Fibroblast of the conjunctiva (primary cell): ENCODE results near the gene ZNF845.
"Not testable (repeated sequence)": the region's sequence is repeated elsewhere in the genome, so short reads cannot be mapped to it uniquely, and the experiment has no call there.

Experiments used
- DNase-seq: peaks from one replicate; pipeline ENCODE4 v3.0.0-alpha.2; 2010; ENCODE audit warnings: low read depth

ZNF845 gene

DNA sequence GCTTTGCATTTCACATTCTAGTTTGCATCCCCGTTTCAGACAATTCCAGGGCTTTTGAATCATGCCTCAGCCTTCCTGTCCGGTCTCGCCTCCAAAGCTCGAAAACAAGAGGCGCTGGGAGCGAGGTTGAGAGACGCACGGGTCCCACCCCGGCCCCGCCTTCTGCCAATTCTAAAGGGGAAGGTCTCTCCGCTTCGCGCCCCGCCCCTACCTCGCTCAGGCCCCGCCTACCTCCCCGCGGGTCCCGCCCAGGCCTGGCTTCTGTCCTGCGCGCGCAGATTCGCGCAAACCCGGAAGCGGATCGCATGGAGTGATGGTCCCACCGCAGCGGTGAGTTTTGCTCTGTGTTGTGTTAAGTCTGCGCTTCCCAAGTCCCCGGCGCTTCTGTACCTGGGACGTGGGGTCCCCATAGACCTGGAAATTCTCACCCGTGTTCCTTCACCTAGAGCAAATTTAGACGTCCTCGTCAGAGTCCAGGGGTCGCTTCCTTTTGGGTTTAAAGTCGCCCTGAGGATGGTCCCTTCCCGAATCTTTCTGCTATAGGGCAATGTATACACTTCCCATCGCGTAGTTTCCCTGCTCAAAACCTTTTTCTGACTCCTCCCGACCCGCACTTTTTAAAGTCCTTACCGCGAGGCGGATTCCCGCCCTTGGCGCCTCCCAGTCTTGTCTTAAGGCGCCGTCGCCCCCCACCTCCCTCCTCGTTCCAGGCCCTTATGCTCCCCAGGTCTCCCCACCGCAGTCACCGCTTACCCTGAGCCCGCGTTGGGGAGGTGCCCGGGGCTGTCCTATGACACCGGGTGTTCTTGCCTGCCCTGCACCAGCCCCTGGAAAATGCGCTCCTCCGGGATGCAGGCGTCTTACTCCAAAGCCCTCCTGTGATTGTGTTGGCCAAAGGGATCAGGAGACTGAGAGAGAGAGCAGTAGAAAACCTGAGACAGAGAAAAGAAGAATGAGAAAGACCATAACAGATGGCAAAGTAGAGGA is at the start of gene ZNF845:
TSS of gene ZNF845 (plus strand) at position 287 of the 987 bp plus-strand sequence. CDS start 7,559 bp downstream, outside the sequence.
- DNase-seq: peak; percentile 80

DNA sequence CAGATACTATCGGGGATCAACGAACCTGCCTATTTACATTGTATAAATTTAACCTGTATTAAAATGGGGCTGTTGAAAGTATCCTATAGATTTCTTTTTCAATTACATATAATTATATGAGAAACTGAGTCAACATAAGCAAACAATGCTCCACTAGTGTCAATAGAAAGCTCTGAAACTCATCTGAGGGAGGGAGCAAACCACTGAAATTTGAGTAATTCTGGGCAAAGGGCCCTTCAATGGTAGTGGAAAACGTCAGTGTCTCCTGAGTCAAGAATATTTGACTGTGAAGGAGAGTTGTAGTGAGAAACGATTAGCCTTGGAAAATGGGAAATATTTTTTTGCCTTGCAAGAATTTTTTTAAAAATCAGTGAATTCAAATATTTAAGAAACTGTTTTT is 48.5 kb upstream of the ZNF845 start:
- no peak for DNase-seq

DNA sequence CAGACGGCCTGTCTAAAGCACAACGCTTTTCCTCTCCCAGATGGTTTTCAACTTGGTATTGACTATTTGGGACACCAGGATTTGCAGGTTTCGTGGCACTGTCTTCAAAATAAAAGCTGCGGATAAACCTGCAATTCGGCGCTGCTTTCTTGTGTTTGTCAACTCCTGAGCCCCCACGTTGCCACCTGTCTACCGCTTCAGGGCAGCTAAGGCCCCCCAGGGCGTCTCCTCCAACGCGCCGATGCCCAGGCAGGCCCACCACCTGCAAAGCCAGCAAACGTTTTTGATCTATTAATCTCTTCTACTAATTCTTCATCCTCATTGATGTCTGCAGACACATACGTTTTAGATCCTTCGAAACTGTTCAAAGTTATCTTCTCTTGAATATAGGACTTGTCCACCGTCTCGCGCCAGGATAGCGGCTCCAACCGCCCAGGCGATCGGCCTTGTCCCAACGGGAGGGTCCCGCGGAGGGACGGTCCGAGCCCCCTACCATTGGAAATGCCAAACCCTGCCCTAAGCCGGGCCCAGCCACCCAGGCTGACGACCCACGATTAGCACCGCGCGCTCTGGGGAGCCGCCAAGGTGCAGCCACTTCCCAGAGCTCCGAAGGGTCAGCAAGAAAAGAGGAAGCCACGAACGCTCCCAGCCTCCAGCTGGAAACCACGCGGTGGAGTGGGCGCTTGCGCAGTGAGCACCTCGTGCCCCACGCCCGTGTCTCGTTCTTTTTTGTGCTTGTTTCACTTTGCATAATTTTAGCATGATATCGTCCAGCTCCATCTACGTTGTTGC is 42.6 kb upstream of the ZNF845 start:
- DNase-seq: no peak

DNA sequence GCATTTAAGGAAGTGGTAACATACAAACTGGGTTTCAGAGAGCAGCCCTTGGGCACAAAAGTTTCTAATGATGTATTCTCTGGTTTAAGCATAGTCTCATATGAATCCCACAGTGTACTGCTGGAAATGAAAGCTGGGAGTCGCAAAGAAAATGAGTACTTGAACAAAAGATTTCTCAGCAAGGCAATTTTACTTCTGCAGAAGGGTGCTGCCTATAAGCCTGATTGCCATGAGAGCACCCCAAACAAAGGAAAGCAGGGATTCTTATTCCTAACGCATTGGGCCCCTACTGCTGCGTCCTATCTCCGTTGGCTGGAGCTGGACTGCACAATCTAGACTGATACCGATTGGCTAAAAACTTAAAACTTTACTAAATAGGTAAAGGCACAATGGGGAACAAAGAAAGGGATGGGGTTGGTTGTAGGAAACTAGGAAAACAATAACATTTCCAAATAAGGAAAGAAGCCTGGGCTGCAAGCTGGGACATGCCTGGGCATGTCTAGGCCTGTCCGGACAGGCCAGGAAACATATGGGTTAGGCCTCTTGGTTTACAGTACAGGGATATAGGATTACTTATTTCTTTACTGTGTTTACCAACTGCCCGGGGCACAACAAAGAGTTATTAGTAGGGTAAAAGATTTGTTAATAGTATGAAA is 38.6 kb upstream of the ZNF845 start:
- no peak for DNase-seq

DNA sequence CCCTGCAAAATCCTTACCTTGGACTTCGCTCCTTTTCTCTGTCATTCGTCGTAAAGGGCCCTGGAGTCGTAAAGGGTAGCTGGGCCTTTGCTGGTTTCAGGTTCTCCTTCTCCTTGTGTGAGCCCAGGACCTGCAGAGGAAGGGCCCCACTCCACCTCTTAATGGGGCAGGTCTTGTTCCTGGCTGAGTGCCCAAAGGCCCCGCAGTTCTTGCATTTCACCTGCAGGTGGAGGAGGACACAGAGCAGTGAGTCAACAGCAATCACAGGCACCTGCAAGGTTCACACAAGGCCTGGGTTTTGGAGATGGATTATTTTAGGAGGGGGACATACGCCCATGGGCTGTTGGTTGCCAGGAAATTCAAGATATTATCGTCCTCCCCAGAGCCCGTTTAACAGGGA is 32.2 kb upstream of the ZNF845 start:
- not testable (repeated sequence) for DNase-seq

DNA sequence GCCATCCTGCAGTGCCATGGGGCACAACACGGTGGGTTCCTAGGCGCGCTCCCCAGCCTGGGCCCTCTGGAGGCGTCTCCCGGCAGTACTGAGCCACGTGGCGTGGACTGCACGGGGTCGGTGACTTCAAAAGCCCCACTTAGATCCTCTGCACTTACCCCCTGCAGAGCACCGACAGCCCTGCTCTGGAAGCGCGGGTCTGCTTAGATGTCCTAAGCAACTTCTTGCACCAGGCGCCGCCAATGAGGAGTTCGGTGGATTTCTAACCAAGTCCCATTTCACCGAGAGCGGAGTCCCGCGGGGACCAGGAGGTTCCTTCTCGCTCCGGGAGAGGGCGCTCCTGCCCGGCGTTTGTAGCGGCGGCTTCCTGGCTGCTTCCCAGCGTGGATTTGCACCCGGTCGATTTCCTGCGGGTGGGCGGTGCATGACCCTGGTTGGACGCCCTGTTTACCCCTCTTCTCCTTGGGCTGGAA is 25.2 kb upstream of the ZNF845 start:
- DNase-seq: no peak

DNA sequence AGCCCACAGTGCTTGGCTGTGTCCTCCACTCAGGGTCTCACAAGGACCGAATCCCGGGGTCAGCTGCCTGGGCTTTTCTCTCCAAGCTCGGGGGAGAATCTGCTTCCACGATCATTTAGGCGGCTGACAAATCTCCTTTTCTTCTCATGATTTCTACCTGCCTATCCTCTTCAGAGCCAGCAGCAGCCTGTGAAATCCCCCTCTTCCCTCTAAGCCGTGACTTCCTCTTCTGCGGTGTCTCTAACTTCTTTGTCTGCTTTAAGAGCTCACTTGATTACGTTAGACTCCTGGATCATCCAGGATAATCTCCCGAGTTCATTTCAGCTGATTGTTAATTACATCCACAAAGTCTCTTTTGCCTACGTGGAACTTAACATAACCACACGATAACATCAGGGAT is 22.5 kb upstream of the ZNF845 start:
- DNase-seq: no peak

DNA sequence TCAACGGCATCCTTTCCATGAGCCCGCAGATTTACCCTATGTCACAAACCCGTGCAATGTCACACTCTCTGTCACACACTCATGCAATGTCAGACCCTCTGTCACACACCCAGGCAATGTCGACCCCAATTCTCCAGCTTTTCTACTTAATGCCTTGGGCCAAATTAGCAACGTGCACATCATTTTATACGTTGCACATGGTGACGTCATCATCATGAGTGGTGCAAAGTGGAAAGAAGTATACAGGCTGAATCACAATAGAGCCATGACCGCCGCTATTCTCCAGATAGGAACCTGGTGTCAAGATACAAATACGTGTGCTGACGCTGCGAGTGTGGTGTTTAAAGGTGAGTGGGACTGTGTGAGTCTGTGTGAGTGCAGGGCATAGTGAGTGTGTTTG is 21.7 kb upstream of the ZNF845 start:
- DNase-seq: no peak

DNA sequence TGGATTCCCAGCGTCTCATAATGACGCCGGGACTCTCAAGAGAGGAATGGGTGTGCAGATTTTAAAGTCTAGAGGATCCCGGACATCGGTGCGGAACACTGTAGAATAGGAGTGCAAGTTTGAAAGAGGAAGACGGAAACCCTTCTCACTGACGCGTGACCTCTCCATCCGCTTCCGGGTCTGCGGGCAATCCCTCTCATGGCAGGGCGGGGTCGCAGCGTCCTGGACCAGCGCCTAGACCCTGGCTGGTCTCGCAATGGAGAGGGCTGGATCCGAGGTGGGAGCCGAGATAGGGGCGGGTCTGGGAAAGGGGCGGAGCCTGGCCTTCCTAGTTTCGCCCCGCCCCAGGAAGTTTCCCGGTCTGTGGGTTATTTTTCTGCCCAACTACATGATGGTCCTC is 4.6 kb upstream of the ZNF845 start:
- DNase-seq: peak; percentile 12

DNA sequence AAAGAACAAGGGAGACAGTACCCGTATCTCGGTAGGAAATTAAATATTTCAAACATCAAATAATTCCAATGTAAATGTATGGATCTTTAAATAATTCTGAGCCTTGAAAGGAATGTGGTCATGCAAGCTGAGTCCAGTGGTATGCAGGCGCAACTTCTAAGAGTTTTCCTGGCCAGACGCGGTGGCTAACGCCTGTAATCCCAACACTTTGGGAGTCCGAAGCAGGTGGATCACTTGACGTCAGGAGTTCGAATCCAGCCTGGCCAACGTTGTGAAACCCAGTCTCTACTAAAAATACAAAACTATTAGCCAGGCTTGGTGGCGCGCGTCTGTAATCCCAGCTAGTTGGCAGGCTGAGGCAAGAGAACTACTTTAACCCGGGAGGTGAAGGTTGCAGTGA is 1.1 kb upstream of the ZNF845 start:
- no peak for DNase-seq

DNA sequence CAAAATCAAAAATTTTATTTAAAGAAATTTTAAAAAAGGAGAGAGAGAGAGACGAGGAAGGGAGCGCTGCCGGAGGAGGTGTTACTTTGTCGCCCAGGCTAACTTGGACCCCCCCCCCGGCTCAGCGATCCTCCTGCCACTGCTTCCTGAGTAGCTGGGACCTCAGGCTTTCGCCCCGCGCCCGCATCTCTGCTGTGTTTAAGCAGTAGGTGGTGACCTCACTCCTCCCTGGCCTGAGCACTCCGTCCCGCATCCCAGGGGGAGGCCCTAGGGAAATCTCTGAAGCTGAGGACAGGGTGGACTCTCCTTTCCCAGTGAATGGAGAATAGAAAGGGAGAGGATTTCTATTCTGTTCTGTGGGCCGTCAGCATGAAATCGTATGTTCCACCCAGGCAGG is 485 bp upstream of the ZNF845 start:
- no peak for DNase-seq

DNA sequence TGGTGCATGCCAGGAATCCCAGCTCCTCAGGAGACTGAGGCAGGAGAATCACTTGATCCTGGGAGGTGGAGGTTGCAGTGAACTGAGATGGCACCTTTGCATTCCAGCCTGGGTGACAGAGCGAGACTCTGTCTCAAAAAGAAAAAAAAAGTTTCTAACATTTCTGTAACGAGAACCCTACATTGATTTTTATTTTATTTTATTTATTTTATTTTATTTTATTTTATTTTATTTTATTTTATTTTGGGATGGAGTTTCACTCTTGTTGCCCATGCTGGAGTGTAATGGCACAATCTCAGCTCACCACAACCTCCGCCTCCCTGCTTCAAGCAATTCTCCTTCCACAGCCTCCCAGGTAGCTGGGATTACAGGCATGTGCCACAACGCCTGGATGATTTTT is 10.9 kb downstream of the ZNF845 start:
- DNase-seq: not testable (repeated sequence)

DNA sequence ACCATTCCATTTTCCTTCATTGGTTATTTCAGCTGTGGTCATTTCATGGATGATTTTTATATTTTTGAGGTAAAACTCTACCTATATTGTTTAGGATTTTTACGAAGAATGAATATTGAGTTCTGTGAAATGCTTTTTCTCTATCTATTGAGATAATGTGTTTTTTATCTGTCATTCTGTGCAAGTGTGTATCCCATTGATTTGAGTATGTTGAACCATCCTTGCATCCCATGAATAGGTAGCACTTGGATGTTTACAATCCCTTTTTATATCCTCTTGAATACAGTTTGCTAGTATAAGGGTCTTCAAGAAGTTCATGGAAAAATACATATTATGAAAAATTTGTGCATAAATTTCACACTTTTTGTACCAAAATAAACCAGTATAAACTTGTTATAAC is 22.2 kb downstream of the ZNF845 start:
- no peak for DNase-seq

DNA sequence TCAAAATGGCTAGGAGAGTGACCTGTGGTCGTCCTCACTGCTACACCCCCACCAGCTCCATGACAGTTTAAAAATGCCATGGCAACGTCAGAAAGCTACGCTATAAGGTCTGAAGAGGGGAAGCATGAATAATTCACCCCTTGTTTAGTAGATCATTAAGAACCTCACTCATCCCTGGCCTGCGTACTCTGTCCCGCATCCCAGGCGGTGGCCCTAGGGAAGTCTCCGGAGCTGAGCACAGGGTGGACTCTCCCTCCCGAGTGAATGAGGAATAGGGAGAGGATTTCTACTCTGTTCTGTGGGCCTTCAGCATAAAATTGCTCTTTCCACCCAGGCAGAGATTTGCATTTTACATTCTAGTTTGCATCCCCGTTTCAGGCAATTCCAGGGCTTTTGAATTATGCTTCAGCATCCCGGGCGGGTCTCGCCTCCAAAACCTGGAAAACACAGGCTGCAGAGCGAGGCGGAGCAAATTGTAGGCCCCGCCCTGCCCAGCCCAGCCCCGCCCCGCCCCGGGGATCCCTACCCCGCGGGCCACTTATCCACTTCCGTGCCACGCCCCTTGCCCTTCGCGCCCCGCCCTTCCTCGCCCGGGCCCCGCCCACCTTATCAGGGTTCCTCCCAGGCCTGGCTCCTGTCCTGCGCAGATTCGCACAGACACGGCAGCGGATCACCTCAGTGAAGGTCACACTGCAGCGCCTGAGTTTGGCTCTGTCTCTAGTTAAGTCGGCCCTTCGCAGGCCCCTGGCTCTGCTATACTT is 24.5 kb downstream of the ZNF845 start:
- DNase-seq: no peak

DNA sequence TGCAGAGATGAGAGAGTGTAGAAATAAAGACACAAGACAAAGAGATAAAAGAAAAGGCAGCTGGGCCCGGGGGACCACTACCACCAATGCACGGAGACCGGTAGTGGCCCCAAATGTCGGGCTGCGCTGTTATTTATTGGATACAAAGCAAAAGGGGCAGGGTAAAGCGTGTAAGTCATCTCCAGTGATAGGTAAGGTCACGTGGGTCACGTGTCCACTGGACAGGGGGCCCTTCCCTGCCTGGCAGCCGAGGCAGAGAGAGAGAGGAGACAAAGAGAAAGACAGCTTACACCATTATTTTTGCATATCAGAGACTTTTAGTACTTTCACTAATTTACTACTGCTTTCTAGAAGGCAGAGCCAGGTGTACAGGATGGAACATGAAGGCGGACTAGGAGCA is 26.5 kb downstream of the ZNF845 start:
- not testable (repeated sequence) for DNase-seq

DNA sequence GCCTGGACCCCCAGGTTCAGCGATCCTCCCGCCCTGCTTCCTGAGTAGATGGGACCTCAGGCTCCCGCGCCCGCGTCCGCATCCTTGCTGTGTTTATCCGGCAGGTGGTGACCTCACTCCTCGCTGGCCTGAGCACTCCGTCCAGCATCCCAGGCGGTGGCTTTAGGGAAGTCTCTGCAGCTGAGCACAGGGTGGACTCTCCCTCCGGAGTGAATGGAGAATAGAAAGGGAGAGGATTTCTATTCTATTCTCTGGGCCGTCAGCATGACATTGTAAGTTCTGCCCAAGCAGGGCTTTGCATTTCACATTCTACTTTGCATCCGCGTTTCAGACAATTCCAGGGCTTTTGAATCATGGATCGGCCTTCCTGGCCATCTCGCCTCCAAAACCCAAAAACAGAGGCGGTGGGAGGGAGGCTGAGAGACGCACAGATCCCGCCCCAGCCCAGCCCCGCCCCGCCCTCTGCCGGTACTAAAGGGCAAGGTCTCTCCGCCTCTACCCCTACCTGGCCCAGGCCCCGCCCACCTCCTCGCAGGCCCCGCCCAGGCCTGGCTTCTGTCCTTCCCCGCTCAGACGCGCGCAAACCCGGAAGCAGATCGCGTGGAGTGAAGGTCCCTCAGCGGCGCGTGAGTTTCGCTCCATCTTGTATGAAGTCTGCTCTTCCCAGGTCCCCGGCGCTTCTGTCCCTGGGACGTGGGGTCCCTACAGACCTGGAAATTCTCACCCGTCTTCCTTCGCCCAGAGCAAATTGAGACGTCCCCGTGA is 31.8 kb downstream of the ZNF845 start, which contains the start of gene ZNF525:
TSS of gene ZNF525 (plus strand) at position 572 of the 765 bp plus-strand sequence. CDS start 6,577 bp downstream, outside the sequence.
- peak; percentile 40 for DNase-seq

DNA sequence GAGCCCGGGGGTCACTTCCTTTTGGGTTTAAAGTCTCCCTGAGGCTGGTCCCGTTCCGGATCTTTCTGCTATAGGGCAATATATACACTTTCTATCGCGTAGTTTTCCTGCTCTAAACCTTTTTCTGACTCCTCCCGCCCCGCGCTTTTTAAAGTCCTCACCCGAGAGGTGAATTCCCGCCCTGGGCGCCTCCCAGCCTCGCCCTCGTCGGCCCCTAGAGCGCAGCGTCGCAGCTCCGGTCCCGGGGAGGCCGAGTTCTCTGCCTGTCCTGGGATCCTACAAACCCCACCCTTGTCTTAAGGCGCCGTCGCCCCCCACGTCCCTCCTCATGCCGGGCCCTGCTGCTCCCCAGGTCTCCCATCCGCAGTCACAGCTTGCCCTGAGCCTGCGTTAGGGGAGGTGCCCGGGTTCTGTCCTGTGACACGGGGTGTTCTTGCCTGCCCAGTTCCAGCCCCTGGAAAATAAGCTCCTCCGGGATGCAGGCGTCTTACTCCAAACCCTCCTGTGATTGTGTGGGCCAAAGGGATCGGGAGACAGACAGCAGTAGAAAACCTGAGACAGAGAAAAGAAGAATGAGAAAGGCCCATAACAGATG is 32.4 kb downstream of the ZNF845 start:
- DNase-seq: no peak

DNA sequence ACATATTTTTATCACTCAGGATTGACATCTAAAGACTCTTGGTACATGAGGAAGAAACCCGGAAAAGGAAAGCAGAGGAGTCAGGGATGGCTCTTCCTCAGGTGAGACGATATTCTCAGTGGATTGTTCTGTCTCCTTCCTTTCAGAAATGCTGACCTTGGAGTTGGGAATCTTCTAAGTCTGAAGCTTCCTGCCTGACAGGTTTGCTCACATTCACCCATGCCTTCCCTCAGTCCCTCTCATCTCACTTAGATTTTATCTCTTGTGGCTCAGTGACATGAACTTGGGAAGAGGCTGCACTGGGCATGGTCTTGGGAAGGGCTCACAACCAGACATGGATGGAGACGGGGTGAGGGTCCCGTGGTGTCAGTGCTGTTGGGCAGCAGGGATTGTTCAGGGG is 38.6 kb downstream of the ZNF845 start:
- DNase-seq: no peak

DNA sequence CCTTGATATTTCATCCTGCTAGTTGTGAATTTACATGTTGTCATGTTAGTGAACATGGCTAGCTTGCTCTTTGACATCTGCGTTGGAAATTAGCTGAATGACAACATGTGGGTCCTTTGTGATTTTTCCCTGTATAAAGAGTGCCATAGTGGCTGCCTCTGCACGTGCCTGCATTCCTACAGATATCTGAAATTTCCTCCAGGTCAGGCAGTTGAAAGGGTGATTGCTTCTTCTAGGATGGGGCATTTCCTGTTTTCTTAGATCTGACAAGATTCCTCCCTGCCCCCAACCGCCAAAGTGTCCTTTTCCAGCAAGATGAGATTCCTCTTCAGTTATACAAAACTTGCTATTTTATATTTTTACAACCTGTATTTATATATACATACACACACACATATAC is 40.7 kb downstream of the ZNF845 start:
- no peak for DNase-seq

DNA sequence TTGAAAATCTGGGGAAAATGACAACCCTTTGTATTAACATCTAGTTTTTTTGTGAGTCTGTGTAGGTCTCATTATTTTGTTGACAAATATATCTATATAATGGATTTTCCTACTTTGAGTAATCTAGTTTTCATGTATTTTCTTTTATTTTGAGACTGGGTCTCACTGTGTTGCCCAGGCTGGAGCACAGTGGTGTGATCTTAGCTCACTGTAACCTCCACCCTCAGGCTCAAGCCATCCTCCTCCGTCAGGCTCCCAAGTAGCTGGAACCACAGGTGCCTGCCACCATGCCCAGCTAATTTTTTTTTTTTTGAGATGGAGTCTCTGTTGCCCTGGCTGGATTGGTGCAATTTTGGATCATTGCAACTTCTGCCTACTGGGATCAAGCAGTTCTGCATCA is 41.2 kb downstream of the ZNF845 start:
- no peak for DNase-seq
